ENCODE results near the gene SRC. TPM values are rescaled to one million over a fixed set of nuclear protein-coding genes. Genes with fewer than 3 reads are reported as not detected.
A peak's percentile ranks its signal among the peaks of the same experiment; 100 is the strongest.

Gene SRC
- total and polyA plus RNA-seq, 2 of the 8 experiments (the other 6 are each of a cell fraction or from before 2014, with no cell fraction given), result 27.6 to 28.8 TPM

GRCh38 chr20:37360391-37361115 lies 14.6 kb downstream of the SRC start:
- peaks cover 30% of the 10 kb centered on the region for H3K79me1 ChIP-seq (ENCODE audit: low read depth, low read length)
- H3K79me2 ChIP-seq (ENCODE audit: control insufficient read depth in 1 of 2, insufficient read depth in 2 of 2, low read length in 2 of 2), result peaks cover 0 to 49% of the 10 kb centered on the region in 2 experiments; a peak in 2 of 4 replicates
- 93% methylated on average over 6 of the region's 6 CpGs; no CpG with 5 or more reads in 1 of the 2 experiments for WGBS, 2 experiments (ENCODE audit: extremely low coverage in 1 of 2, insufficient coverage in 1 of 2, insufficient read length in 1 of 2, insufficient replicate concordance in 2 of 2, low coverage in 1 of 2, low lambda C conversion rate in 2 of 2, missing lambda C conversion rate in 1 of 2)
- H2BK5ac ChIP-seq (ENCODE audit: low read depth, low read length), result no peak overlapping the region
- H4K8ac ChIP-seq (ENCODE audit: extremely low read depth, insufficient read depth, low read length), result no peak overlapping the region
- H3K4me3 ChIP-seq (ENCODE audit: extremely low read depth in 1 of 4, insufficient read depth in 2 of 4, low read depth in 3 of 4, low read length in 4 of 4), result no peak overlapping the region
- H3K23ac ChIP-seq (ENCODE audit: insufficient read length), result no peak overlapping the region
- no peak overlapping the region for H3K4ac ChIP-seq (replicated peaks; ENCODE audit: insufficient read length, low read depth, low read length)
- H3K14ac ChIP-seq (ENCODE audit: insufficient read length), result no peak overlapping the region
- H2BK20ac ChIP-seq (ENCODE audit: low read length), result no peak overlapping the region
- H3K23me2 ChIP-seq (ENCODE audit: low read depth, low read length), result no peaks in the 10 kb centered on the region
- no peak overlapping the region for H2BK120ac ChIP-seq (replicated peaks; ENCODE audit: low read depth, low read length)
- no peaks in the 10 kb centered on the region for H3K9me3 ChIP-seq (ENCODE audit: insufficient read depth in 2 of 2, low read depth in 1 of 2, low read length in 1 of 2)
- H2AFZ ChIP-seq (ENCODE audit: low read length), result no peak overlapping the region
- H3K4me1 ChIP-seq (replicated peaks in 1 of 4; ENCODE audit: control insufficient read depth in 3 of 4, insufficient read depth in 4 of 4, low read length in 3 of 4), result peaks cover 0 to 6% (median 0%) of the 10 kb centered on the region in 4 experiments; a peak in 2 of 7 replicates
- ChIA-PET CTCF (ENCODE audit: partially characterized antibody) (interaction anchor here (0.6 to 2.1 kb wide), 5 partner anchors 8 to 92 kb away, joined by 3 to 8 read pairs (median 3); no protein-coding TSS in a partner anchor), POLR2A (ENCODE audit: partially characterized antibody) (interaction anchor here (0.6 to 0.7 kb wide), 2 partner anchors 159 to 181 kb away, joined by 3 to 4 read pairs; partner anchors contain the start of genes MROH8 and RPN2)
- H2BK12ac ChIP-seq (ENCODE audit: low read depth, low read length), result no peak overlapping the region
- no peak overlapping the region for H3K4me2 ChIP-seq (ENCODE audit: insufficient read depth in 1 of 2, low read depth in 2 of 2, low read length in 2 of 2)
- no peak overlapping the region for H3K27ac ChIP-seq (ENCODE audit: low read depth, low read length)
- H3K18ac ChIP-seq (ENCODE audit: extremely low read depth, low read length), result no peak overlapping the region
- no peak overlapping the region for H2BK15ac ChIP-seq (ENCODE audit: low read length)
- H3K9ac ChIP-seq (replicated peaks in 1 of 4; ENCODE audit: extremely low read depth in 1 of 4, low read depth in 3 of 4, low read length in 3 of 4), result no peak overlapping the region
- H4K5ac ChIP-seq (ENCODE audit: insufficient read length, low read depth, low read length), result no peak overlapping the region
- no peak for FAIRE-seq
- no peak overlapping the region for H4K91ac ChIP-seq (replicated peaks; ENCODE audit: insufficient read length, low read length)
- H3K27me3 ChIP-seq (replicated peaks in 1 of 4; ENCODE audit: control insufficient read depth in 3 of 4, extremely low read depth in 1 of 4, insufficient read depth in 3 of 4, low read length in 3 of 4), result no peaks in the 10 kb centered on the region
- H3K56ac ChIP-seq (replicated peaks; ENCODE audit: insufficient read length, low read depth, low read length), result no peak overlapping the region
- TF ChIP-seq RBBP5 (IDR thresholded peaks at IDR 0.05; ENCODE audit: borderline replicate concordance, low read depth, low read length) (no peak), GABPA (IDR thresholded peaks at IDR 0.05; ENCODE audit: borderline replicate concordance, insufficient read depth, low read length) (no peak), KDM1A (IDR thresholded peaks at IDR 0.05; ENCODE audit: borderline replicate concordance, low read length) (peak; percentile 83)
- H2AK5ac ChIP-seq (ENCODE audit: low read depth, low read length), result no peak overlapping the region
- H3K36me3 ChIP-seq (ENCODE audit: control insufficient read depth in 2 of 4, insufficient read depth in 4 of 4, low read length in 3 of 4), result peaks cover 0 to 4% (median 2%) of the 10 kb centered on the region in 4 experiments; a peak in 4 of 8 replicates
- no peak for DNase-seq (ENCODE audit: low read depth in 1 of 2, low spot score in 2 of 2)
- H4K20me1 ChIP-seq (replicated peaks in 1 of 2; ENCODE audit: control insufficient read depth in 1 of 2, insufficient read depth in 2 of 2, low read length in 2 of 2), result peaks cover 0 to 12% of the 10 kb centered on the region in 2 experiments

All from H1 (cell line).